Hepatic stellate cell (primary cell): ENCODE data around the gene MYH10.

Source experiments
- DNase-seq: peaks from one replicate; pipeline ENCODE4 v3.0.0; 2011; ENCODE audit warnings: low spot score

MYH10 gene

GRCh38 chr17:8649157-8650118 lies 18.9 kb upstream of the MYH10 start:
- no peak for DNase-seq

DNA sequence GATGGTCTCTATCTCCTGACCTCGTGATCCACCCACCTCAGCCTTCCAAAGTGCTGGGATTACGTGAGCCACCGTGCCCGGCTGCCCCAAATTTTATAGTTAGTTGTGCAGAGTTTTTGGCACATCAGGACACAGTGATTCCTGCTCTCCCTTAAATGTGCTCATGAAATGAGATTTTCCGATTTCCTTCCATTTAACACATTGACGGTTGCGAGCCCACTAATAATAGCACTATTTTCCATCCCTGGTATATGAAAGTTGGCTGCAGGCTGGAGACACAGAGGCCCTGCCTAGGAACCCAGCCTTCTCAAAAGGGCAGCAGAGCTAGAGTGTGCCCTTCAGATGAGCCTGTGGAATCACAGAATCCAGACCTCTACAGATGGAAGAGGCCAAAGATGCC lies 17.4 kb upstream of the MYH10 start:
- no peak for DNase-seq

DNA sequence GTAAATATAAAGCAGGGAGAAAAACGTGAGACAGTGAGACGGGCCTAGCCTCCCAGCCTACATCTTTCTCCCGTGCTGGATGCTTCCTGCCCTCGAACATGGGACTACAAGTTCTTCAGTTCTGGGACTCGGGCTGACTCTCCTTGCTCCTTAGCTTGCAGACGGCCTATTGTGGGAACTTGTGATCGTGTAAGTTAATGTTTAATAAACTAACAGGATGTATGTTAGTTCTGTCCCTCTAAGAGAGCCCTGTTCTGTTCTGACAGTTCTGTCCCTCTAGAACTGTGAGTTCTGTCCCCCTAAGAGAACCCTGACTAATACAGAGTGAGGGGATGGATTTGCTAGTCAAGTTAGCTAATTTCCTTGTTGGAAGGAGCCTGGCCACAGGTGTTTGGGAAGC lies 16.7 kb upstream of the MYH10 start:
- DNase-seq = no peak

- DNase-seq = no peak
Observed at GRCh38 chr17:8644507-8644902, 14.0 kb upstream of the MYH10 start.

DNA sequence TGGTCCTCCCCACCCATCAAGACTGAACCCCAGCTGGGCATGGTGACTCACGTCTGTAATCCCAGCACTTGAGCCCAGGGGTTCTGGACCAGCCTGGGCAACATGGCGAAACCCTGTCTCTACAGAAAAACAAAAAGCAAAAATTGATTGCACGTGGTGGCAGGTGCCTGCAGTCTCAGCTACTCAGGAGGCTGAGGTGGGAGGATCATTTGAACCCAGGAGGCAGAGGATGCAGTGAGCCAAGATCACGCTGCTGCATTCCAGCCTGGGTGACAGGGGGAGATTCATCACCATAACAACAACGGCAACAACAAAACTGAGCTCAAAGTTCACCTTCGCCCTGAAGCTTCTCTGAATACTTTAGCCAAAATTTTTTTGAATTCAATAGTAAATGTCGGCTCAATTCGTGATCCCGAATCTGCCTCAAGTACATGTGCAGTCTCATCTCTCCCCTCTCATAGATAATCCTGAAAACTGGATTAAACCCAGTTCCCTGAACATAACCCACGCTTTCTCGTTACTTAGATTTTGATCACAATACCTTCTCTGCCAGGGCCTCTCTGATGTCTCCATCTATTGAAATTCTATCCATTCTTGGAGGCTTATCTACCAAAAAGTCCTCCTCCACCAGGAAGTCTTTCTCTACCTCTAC lies 13.5 kb upstream of the MYH10 start:
- no peak for DNase-seq

GRCh38 chr17:8639709-8640108 lies 9.2 kb upstream of the MYH10 start:
- DNase-seq = no peak

DNA sequence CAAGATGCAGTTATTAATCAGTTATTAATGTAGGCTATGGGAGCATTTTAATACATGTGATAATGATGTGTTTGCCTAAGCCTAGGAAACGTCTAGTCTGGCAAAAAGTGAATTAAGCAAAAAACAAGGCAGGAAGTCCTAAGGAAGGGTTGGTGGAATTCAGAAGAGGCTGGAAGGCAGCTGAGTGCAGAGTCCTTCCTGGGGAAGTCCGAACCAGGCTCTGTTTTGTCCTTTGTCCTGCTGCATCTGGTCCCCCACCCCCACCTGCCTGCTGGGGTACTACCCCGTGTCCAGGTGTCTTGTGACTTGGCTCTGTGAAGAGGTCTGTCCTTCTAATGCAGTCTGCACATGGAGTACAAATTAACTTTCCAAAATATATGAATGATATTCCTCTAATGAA lies 1.5 kb upstream of the MYH10 start:
- DNase-seq = no peak

DNA sequence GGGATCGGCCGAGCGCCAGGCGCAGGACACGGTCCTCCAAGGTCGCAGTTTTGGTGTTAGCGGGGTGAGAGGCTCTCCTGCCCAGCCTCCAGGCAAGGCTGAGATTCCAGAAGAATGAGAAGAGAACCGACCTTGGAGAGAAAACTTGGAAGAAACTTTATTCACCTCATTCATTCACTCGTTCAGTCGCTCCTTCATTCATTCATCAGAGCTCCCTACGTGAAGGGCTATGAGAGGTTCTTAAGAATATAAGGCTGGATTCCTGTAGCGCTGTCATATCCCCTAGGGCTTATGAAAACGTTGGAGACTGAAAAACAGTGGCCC lies 991 bp upstream of the MYH10 start:
- no peak for DNase-seq

- DNase-seq = peak; percentile 99
Observed at GRCh38 chr17:8630802-8631553, 453 bp upstream of the MYH10 start.

DNA sequence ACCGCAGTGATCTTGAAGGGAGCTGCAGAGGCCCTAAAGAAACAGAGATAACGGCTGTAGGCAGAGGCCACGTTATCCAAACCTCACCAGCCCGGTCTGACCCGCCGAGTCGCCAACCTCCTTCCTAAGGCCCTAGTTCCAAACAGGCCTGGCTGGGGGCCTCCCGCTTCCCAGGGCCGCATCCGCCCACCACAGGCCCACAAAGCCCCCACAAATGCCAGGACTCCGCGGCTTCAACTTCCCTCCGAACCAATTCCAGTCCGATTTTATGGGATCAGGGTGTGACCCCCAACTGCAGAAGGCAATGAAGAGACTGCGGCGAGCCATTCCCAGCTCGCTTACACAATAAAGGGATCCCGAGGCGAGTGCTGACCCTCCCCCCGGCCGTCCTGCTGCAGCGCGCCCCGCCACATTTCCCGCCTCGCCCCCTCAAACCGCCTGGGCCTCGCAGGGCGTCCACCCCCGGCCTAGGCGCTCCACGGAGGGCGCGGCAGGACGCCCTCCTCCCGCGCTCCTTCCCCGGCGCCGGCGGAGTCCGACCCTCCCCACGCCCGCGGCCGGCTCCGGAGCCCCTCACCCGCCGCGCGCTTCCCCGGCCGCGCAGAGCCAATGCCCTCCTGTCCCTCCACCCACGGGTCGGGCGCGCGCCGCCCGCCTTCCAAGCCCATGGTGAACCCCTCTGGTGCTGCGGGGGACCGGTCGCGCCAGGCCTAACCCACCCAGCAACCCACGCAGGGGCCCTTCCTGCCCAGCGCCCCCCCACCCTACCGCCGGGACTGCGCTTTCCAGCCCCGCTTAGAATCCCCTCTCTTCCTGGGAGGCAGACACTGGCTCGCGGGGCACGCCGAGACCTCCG lies 926 bp downstream of the MYH10 start:
- peak; percentile 21 for DNase-seq

- no peak for DNase-seq
Observed at GRCh38 chr17:8628609-8629169, 1.8 kb downstream of the MYH10 start.

GRCh38 chr17:8628172-8628571 lies 2.4 kb downstream of the MYH10 start:
- no peak for DNase-seq

- DNase-seq = no peak
Observed at GRCh38 chr17:8623591-8623990, 6.9 kb downstream of the MYH10 start.

DNA sequence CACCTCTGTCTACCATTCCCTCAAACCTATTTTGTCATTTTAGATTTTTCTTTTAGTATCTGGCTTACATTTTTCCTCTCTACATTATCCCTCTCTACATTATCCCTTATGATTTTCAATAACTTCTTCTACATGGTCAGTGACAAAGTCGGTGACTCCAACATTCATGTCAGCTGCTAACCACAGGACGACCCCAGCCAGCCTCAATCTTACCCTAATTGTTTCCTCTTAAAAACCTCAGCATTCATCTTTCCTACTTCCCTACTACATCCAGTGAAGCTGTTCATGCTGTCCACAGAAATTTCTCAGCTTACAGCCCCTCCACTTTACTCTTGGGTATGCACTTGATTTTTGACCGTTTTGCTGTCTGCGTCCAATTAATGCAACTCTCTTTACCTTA lies 8.3 kb downstream of the MYH10 start:
- no peak for DNase-seq

GRCh38 chr17:8621585-8621984 lies 8.9 kb downstream of the MYH10 start:
- DNase-seq = no peak

DNA sequence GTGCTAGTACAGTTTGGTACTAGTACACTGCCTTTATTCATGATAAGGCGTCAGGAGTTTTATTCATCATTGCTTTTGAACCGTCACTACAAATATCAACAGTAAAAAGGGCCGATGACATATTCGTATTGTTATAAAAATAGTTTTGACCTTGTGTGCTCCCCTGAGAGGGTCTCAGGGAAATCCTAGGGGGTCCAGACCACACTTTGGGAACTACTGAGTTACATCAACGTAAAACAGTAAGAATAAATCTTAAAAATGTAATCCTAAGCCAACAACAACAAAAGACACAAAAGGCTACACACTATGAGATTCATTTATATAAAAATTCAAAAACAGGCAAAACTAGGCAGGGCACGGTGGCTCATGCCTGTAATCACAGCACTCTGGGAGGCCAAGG lies 11.2 kb downstream of the MYH10 start:
- DNase-seq = no peak

GRCh38 chr17:8618825-8619224 lies 11.7 kb downstream of the MYH10 start:
- no peak for DNase-seq

GRCh38 chr17:8614988-8615387 lies 15.5 kb downstream of the MYH10 start:
- no peak for DNase-seq

DNA sequence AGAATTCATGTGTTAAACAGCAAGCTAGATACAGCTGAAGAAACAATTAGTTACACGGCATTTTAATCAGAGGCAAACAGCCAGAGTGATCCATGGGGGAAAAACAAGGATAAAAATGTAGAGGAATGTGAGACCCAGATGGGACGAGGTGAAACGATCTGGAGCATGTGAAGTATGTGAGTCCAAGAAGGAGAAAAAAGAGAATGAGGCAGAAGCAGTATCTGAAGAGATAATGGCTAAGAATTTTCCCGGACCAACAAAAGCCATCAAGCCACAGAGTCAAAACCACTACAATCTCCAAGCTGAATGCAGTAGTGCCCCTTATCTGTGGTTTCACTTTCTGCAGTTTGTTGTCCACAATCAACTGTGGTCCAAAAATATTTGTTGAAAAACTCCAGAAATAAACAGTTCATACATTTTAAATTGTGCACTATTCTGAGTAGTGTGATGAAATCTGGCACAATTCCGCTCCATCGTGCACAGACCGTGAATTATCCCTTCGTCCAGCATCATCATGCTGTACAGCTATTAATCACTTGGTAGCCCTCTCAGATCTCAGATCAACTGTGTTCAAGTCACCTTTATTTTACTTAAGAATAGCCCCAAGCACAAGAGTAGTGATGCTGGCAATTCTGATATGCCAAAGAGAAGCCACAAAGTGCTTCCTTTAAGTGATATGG lies 18.8 kb downstream of the MYH10 start:
- no peak for DNase-seq

DNA sequence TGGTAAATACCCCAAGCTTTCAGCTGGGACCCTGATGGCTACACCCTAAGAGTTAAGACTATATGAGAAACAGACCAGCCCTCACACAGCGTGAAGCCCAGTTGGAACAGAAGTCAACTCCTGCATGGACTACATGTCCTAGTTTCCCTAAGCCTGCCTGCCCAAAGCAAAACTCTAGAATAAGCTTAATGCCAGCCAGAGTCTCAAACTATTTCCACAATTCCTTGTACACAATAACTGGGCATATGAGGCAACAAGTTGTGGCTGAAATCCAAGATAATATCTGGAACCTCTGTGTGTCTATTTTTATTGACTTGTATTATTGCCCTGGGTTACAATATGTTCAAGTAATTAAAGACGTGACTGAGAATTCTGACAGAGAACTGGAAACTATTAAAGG lies 19.4 kb downstream of the MYH10 start:
- DNase-seq = no peak

- no peak for DNase-seq
Observed at GRCh38 chr17:8610558-8610957, 20.0 kb downstream of the MYH10 start.
